K562 (cell line): Measurements from ENCODE around the gene GOLGA8A. TPM values are rescaled to one million over a fixed set of nuclear protein-coding genes. Genes with fewer than 3 reads are reported as not detected.

Experiments
- ATF7 ChIP-seq: fragments of 450-650 bp; IDR thresholded peaks from 2 replicates; pipeline ENCODE4 v1.7.1; 2014; ENCODE audit warnings: mild to moderate bottlenecking, moderate library complexity
- ETV5 ChIP-seq: sonication (generic); formaldehyde crosslinking; IDR thresholded peaks from 2 replicates; pipeline ENCODE4 v1.4.0; 2020; ENCODE audit warnings: low read depth, mild to moderate bottlenecking, missing genetic modification reagents
- HNRNPUL1 ChIP-seq: fragments of 200-400 bp; formaldehyde crosslinking; IDR thresholded peaks from 2 replicates; pipeline ENCODE4 v1.6.1; 2017; ENCODE audit warnings: low read length
- NCOA1 ChIP-seq: fragments of 450-650 bp; IDR thresholded peaks from 2 replicates; pipeline ENCODE4 v1.6.1; 2016; ENCODE audit warnings: low read depth
- NR4A1 ChIP-seq, 2 experiments: fragments of 250-450 bp in 1 of 2; fragments of 450-650 bp in 1 of 2; sonication (Bioruptor Pico) in 1 of 2; IDR thresholded peaks; 2 replicates each; pipeline versions ENCODE4 v1.4.0 to v1.6.1; 2016 to 2020; ENCODE audit warnings: mild to moderate bottlenecking in 2 of 2, missing compliant biosample characterization in 1 of 2, missing genetic modification characterization in 1 of 2, moderate library complexity in 1 of 2
- PCBP1 ChIP-seq: fragments of 200-400 bp; formaldehyde crosslinking; IDR thresholded peaks from 2 replicates; pipeline ENCODE4 v1.6.1; 2018; ENCODE audit warnings: mild to moderate bottlenecking, low read depth, low read length; ENCODE audit not compliant: poor library complexity, severe bottlenecking
- RBFOX2 ChIP-seq: fragments of 200-400 bp; formaldehyde crosslinking; IDR thresholded peaks from 2 replicates; pipeline ENCODE4 v1.6.1; 2017; ENCODE audit warnings: low read depth, mild to moderate bottlenecking, low read length, moderate library complexity
- SAP30 ChIP-seq: fragments of 200-600 bp; sonication (generic); IDR thresholded peaks from 2 replicates; pipeline ENCODE4 v1.6.1; 2012; ENCODE audit warnings: borderline replicate concordance, low read depth, mild to moderate bottlenecking, moderate library complexity, low read length, control low read depth, inconsistent platforms; ENCODE audit not compliant: insufficient read depth, poor library complexity, severe bottlenecking
- SMAD1 ChIP-seq: fragments of 150-350 bp; IDR thresholded peaks from 2 replicates; pipeline ENCODE4 v1.6.1; 2014; ENCODE audit warnings: low read length, low read depth; ENCODE audit not compliant: partially characterized antibody
- SRF ChIP-seq, 2 experiments: fragments of 250-450, 450-650 bp in 1 of 2; sonication (Bioruptor Pico) in 1 of 2; sonication (generic) in 1 of 2; formaldehyde crosslinking; IDR thresholded peaks; 2 replicates each; pipeline versions ENCODE4 v1.5.0 to v1.5.1; 2020 to 2022; ENCODE audit warnings: mild to moderate bottlenecking in 1 of 2, missing genetic modification reagents in 1 of 2
- SRSF7 ChIP-seq: fragments of 200-400 bp; formaldehyde crosslinking; optimal IDR thresholded peaks from 2 replicates; pipeline ENCODE3; 2017; ENCODE audit warnings: mild to moderate bottlenecking, low read depth, low read length
- TCF7L2 ChIP-seq: fragments of 150-350 bp; IDR thresholded peaks from 2 replicates; pipeline ENCODE4 v1.6.1; 2016; ENCODE audit warnings: low read depth, mild to moderate bottlenecking, low read length, moderate library complexity
- XRCC4 ChIP-seq: IDR thresholded peaks from one replicate; pipeline ENCODE4 v1.6.1; 2011; ENCODE audit not compliant: insufficient read depth, insufficient read length; ENCODE audit errors: extremely low read depth
- ZBTB1 ChIP-seq: sonication (generic); formaldehyde crosslinking; IDR thresholded peaks from 2 replicates; pipeline ENCODE4 v1.8.1; 2023; ENCODE audit warnings: missing genetic modification reagents, low read depth, mild to moderate bottlenecking, borderline replicate concordance
- ZNF253 ChIP-seq: fragments of 250-450 bp; sonication (Bioruptor Pico); conservative IDR thresholded peaks from 2 replicates; pipeline ENCODE4 v1.6.1; 2021; ENCODE audit warnings: mild to moderate bottlenecking
- ZNF696 ChIP-seq: fragments of 250-450 bp; sonication (Bioruptor Pico); conservative IDR thresholded peaks from 2 replicates; pipeline ENCODE4 v1.4.0; 2020; ENCODE audit warnings: mild to moderate bottlenecking, moderate library complexity
- polyA plus RNA-seq, 8 experiments: library from polyadenylated mRNA; depleted of rRNA in 4 of 8; stranded (reverse) in 5 of 8; unstranded in 3 of 8; fragments of >200 nt; fragmentation: Nextera tagmentation in 2 of 8; fragmentation: Illumina TruSeq in 1 of 8; extraction: Ambion mirVana in 2 of 8; extraction: Trizol in 1 of 8; gene quantifications; 2 replicates each; pipeline versions ENCODE4 v1.2.1 to v1.2.3, GENCODE V29; 2011 to 2014; ENCODE audit warnings: inconsistent platforms in 1 of 8, missing spikeins in 1 of 8
- total RNA-seq, 7 experiments: library from RNA; depleted of rRNA in 6 of 7; stranded (reverse); fragments of >200 nt in 6 of 7; fragmentation: Illumina TruSeq in 2 of 7; extraction: Trizol in 2 of 7; gene quantifications; 2 replicates each; pipeline versions ENCODE4 v1.2.1 to v1.2.3, GENCODE V29; 2011 to 2021; ENCODE audit warnings: low replicate concordance in 1 of 7
- TF ChIP-seq, protein P1 (sequence below): fragments of 450-650 bp; IDR thresholded peaks from 2 replicates; pipeline ENCODE4 v1.6.1; 2018; ENCODE audit not compliant: partially characterized antibody
- TF ChIP-seq, protein P2 (sequence below): fragments of 450-650 bp; IDR thresholded peaks from 2 replicates; pipeline ENCODE4 v1.6.1; 2017; ENCODE audit warnings: antibody characterized with exemption
- TF ChIP-seq, protein P3 (sequence below): sonication (generic); formaldehyde crosslinking; IDR thresholded peaks from 2 replicates; pipeline ENCODE4 v1.9.0; 2022; ENCODE audit warnings: mild to moderate bottlenecking, missing genetic modification reagents
- TF ChIP-seq, protein P4 (sequence below), 2 experiments: fragments of 450-650 bp in 1 of 2; sonication (generic) in 1 of 2; formaldehyde crosslinking in 1 of 2; IDR thresholded peaks in 1 of 2; conservative IDR thresholded peaks in 1 of 2; 2 replicates each; pipeline versions ENCODE4 v1.6.1 to v1.8.1; 2016 to 2023; ENCODE audit warnings: mild to moderate bottlenecking in 2 of 2, moderate library complexity in 2 of 2, inconsistent platforms in 1 of 2, missing genetic modification reagents in 1 of 2

Gene GOLGA8A
- total and polyA plus RNA-seq, 9 of the 15 experiments (the other 6 are each of a cell fraction or from before 2014, with no cell fraction given), result 11.2 to 191 (median 56.3) TPM

DNA sequence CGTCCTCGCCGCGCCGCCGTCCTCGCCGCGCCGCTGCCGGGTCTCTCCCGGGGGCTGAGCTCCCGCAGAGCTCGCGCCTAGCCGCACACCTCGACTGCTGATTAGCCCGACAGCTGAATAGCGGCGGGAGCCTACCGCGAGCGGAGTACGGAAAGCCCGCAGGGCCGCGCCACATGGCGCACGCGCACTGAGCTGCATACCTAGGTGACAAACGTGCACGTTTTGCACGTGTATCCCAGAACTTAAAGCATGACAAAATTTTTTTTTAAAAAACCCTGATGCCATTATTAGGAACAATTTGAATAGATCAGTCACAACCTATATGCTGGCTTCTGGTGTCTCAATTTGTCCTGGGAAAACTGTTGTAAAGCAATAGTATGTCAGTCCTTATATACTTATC lies at the start of gene GOLGA8A (continued):
- TF ChIP-seq, protein P1, sequence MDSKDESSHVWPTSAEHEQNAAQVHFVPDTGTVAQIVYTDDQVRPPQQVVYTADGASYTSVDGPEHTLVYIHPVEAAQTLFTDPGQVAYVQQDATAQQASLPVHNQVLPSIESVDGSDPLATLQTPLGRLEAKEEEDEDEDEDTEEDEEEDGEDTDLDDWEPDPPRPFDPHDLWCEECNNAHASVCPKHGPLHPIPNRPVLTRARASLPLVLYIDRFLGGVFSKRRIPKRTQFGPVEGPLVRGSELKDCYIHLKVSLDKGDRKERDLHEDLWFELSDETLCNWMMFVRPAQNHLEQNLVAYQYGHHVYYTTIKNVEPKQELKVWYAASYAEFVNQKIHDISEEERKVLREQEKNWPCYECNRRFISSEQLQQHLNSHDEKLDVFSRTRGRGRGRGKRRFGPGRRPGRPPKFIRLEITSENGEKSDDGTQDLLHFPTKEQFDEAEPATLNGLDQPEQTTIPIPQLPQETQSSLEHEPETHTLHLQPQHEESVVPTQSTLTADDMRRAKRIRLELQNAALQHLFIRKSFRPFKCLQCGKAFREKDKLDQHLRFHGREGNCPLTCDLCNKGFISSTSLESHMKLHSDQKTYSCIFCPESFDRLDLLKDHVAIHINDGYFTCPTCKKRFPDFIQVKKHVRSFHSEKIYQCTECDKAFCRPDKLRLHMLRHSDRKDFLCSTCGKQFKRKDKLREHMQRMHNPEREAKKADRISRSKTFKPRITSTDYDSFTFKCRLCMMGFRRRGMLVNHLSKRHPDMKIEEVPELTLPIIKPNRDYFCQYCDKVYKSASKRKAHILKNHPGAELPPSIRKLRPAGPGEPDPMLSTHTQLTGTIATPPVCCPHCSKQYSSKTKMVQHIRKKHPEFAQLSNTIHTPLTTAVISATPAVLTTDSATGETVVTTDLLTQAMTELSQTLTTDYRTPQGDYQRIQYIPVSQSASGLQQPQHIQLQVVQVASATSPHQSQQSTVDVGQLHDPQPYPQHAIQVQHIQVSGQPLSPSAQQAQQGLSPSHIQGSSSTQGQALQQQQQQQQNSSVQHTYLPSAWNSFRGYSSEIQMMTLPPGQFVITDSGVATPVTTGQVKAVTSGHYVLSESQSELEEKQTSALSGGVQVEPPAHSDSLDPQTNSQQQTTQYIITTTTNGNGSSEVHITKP, result no peak
- TF ChIP-seq NCOA1, result no peak
- TF ChIP-seq, protein P2, sequence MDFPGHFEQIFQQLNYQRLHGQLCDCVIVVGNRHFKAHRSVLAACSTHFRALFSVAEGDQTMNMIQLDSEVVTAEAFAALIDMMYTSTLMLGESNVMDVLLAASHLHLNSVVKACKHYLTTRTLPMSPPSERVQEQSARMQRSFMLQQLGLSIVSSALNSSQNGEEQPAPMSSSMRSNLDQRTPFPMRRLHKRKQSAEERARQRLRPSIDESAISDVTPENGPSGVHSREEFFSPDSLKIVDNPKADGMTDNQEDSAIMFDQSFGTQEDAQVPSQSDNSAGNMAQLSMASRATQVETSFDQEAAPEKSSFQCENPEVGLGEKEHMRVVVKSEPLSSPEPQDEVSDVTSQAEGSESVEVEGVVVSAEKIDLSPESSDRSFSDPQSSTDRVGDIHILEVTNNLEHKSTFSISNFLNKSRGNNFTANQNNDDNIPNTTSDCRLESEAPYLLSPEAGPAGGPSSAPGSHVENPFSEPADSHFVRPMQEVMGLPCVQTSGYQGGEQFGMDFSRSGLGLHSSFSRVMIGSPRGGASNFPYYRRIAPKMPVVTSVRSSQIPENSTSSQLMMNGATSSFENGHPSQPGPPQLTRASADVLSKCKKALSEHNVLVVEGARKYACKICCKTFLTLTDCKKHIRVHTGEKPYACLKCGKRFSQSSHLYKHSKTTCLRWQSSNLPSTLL, result no peak
- TF ChIP-seq SRSF7, result no peak
- no peak; the same call in 1 of the 2 replicates for TF ChIP-seq ATF7
- TF ChIP-seq, protein P3, sequence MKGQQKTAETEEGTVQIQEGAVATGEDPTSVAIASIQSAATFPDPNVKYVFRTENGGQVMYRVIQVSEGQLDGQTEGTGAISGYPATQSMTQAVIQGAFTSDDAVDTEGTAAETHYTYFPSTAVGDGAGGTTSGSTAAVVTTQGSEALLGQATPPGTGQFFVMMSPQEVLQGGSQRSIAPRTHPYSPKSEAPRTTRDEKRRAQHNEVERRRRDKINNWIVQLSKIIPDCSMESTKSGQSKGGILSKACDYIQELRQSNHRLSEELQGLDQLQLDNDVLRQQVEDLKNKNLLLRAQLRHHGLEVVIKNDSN (CRISPR knock-in tag), result no peak
- no peak for TF ChIP-seq NR4A1 (CRISPR knock-in tag; IDR thresholded peaks at IDR 0.05)
- TF ChIP-seq NR4A1 (tag; IDR thresholded peaks at IDR 0.05), result no peak
- TF ChIP-seq ZBTB1 (CRISPR knock-in tag), result peak; percentile 48; the same call in 1 of the 2 replicates
- TF ChIP-seq ZNF696, result no peak
- TF ChIP-seq XRCC4, result no peak
- TF ChIP-seq ETV5, result peak; percentile 46; the same call in 1 of the 2 replicates
- TF ChIP-seq, protein P4, sequence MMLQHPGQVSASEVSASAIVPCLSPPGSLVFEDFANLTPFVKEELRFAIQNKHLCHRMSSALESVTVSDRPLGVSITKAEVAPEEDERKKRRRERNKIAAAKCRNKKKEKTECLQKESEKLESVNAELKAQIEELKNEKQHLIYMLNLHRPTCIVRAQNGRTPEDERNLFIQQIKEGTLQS (IDR thresholded peaks at IDR 0.05), result no peak
- TF ChIP-seq, protein P4 (CRISPR knock-in tag; conservative IDR thresholded peaks at IDR 0.05), result no peak
- TF ChIP-seq HNRNPUL1, result no peak
- TF ChIP-seq SAP30, result no peak
- 0 out of 4 replicates have a peak, but pooled peaks of 1 of the 2 experiments have one; percentile 16 for TF ChIP-seq SRF (CRISPR knock-in tag; IDR thresholded peaks at IDR 0.05)
- no peak for TF ChIP-seq PCBP1
- TF ChIP-seq TCF7L2, result no peak
- TF ChIP-seq RBFOX2, result peak; percentile 82
- no peak for TF ChIP-seq SMAD1
- no peak for TF ChIP-seq ZNF253 (CRISPR knock-in tag)
